Femur (tissue), 1 donor: ENCODE results near the gene CAPN6.
A peak's percentile ranks its signal among the peaks of the same experiment; 100 is the strongest.

Experiments used
- DNase-seq: peaks from one replicate; pipeline ENCODE4 v3.0.0-alpha.2; 2017

CAPN6 gene

GRCh38 chrX:111270339-111270738, at the start of gene CAPN6:
Gene CAPN6 (minus strand): TSS chrX:111270483. CDS start chrX:111263936, 6,547 bp downstream.
- peak; percentile 80 for DNase-seq

GRCh38 chrX:111319451-111319850, 49.2 kb upstream of the CAPN6 start:
- DNase-seq: no peak

- DNase-seq: no peak
Observed at GRCh38 chrX:111318901-111319300, 48.6 kb upstream of the CAPN6 start.

- DNase-seq: peak; percentile 76
Observed at GRCh38 chrX:111309083-111309482, 38.8 kb upstream of the CAPN6 start.

- DNase-seq: no peak
Observed at GRCh38 chrX:111308039-111308438, 37.8 kb upstream of the CAPN6 start.

- no peak for DNase-seq
Observed at GRCh38 chrX:111302284-111302683, 32.0 kb upstream of the CAPN6 start.

- no peak for DNase-seq
Observed at GRCh38 chrX:111288841-111289240, 18.6 kb upstream of the CAPN6 start.

- peak; percentile 60 for DNase-seq
Observed at GRCh38 chrX:111284631-111285293, 14.5 kb upstream of the CAPN6 start.

GRCh38 chrX:111283446-111283845, 13.2 kb upstream of the CAPN6 start:
- DNase-seq: no peak

GRCh38 chrX:111282991-111283390, 12.7 kb upstream of the CAPN6 start:
- DNase-seq: no peak

GRCh38 chrX:111282139-111282538, 11.9 kb upstream of the CAPN6 start:
- no peak for DNase-seq

- DNase-seq: no peak
Observed at GRCh38 chrX:111268506-111268905, 1.8 kb downstream of the CAPN6 start.

GRCh38 chrX:111265486-111265885, 4.8 kb downstream of the CAPN6 start:
- DNase-seq: no peak

GRCh38 chrX:111264385-111264784, 5.9 kb downstream of the CAPN6 start:
- no peak for DNase-seq

GRCh38 chrX:111262086-111262485, 8.2 kb downstream of the CAPN6 start:
- no peak for DNase-seq

- DNase-seq: peak; percentile 64
Observed at GRCh38 chrX:111260451-111260850, 9.8 kb downstream of the CAPN6 start.

GRCh38 chrX:111259559-111259958, 10.7 kb downstream of the CAPN6 start:
- no peak for DNase-seq

- DNase-seq: peak; percentile 55
Observed at GRCh38 chrX:111257733-111258132, 12.6 kb downstream of the CAPN6 start.

GRCh38 chrX:111254896-111255693, 15.2 kb downstream of the CAPN6 start:
- DNase-seq: no peak

- DNase-seq: no peak
Observed at GRCh38 chrX:111244235-111244750, 26.0 kb downstream of the CAPN6 start.

GRCh38 chrX:111216293-111216801, 53.9 kb downstream of the CAPN6 start:
- no peak for DNase-seq

- no peak for DNase-seq
Observed at GRCh38 chrX:111207851-111208250, 62.4 kb downstream of the CAPN6 start.

- DNase-seq: no peak
Observed at GRCh38 chrX:111200327-111200726, 70.0 kb downstream of the CAPN6 start.

- DNase-seq: no peak
Observed at GRCh38 chrX:111199505-111199904, 70.8 kb downstream of the CAPN6 start.
